Measurements from ENCODE around the gene MUC3A.

The MUC3A gene

GRCh38 chr7:100943693-100944092 is 5.6 kb upstream of the MUC3A start:
- peaks cover 0 to 10% (median 7%) of the 10 kb centered on the region in 5 donors for H3K27me3 ChIP-seq (ENCODE audit: control insufficient read depth in 5 of 5, insufficient read depth in 4 of 5, low read length in 5 of 5)

GRCh38 chr7:100944138-100944537 is 5.2 kb upstream of the MUC3A start:
- H3K4me3 ChIP-seq (ENCODE audit: low read depth in 1 of 5, low read length in 5 of 5): no peak overlapping the region
- no peak overlapping the region for H3K27ac ChIP-seq (ENCODE audit: low read depth, low read length)
- peaks cover 0 to 15% (median 4%) of the 10 kb centered on the region in 5 donors for H3K9me3 ChIP-seq (ENCODE audit: control insufficient read depth in 5 of 5, low read length in 5 of 5)
- peaks cover 0 to 4% (median 0%) of the 10 kb centered on the region in 5 donors for H3K4me1 ChIP-seq (ENCODE audit: control insufficient read depth in 5 of 5, insufficient read depth in 5 of 5, low read length in 5 of 5)
- H3K36me3 ChIP-seq (ENCODE audit: control insufficient read depth in 5 of 5, insufficient read depth in 5 of 5, low read length in 5 of 5): no peaks in the 10 kb centered on the region
- H3K9ac ChIP-seq (ENCODE audit: low read length in 5 of 5): no peak overlapping the region
- H3K27me3 ChIP-seq (ENCODE audit: control insufficient read depth in 5 of 5, insufficient read depth in 4 of 5, low read length in 5 of 5): peaks cover 2 to 11% (median 9%) of the 10 kb centered on the region in 5 donors

More at GRCh38 chr7:100943693-100944092, 5.6 kb upstream of the MUC3A start:
- Histone ChIP-seq H3K4me1 (ENCODE audit: control insufficient read depth in 5 of 5, insufficient read depth in 5 of 5, low read length in 5 of 5) (peaks cover 0 to 4% (median 0%) of the 10 kb centered on the region in 5 donors), H3K9me3 (ENCODE audit: control insufficient read depth in 5 of 5, low read length in 5 of 5) (peaks cover 0 to 16% (median 4%) of the 10 kb centered on the region in 5 donors), H3K27ac (ENCODE audit: low read depth, low read length) (no peak overlapping the region), H3K36me3 (ENCODE audit: control insufficient read depth in 5 of 5, insufficient read depth in 5 of 5, low read length in 5 of 5) (no peaks in the 10 kb centered on the region), H3K9ac (ENCODE audit: low read length in 5 of 5) (no peak overlapping the region), H3K4me3 (ENCODE audit: low read depth in 1 of 5, low read length in 5 of 5) (no peak overlapping the region)

GRCh38 chr7:100946111-100946510 is 3.2 kb upstream of the MUC3A start:
- peaks cover 17 to 30% (median 25%) of the 10 kb centered on the region in 5 donors for H3K27me3 ChIP-seq (ENCODE audit: control insufficient read depth in 5 of 5, insufficient read depth in 4 of 5, low read length in 5 of 5)
- H3K9me3 ChIP-seq (ENCODE audit: control insufficient read depth in 5 of 5, low read length in 5 of 5): peaks cover 0 to 5% (median 0%) of the 10 kb centered on the region in 5 donors

GRCh38 chr7:100946766-100947365 is 2.5 kb upstream of the MUC3A start:
- Histone ChIP-seq H3K9me3 (ENCODE audit: control insufficient read depth in 5 of 5, low read length in 5 of 5) (peaks cover 0 to 5% (median 0%) of the 10 kb centered on the region in 5 donors), H3K27ac (ENCODE audit: low read depth, low read length) (no peak overlapping the region), H3K36me3 (ENCODE audit: control insufficient read depth in 5 of 5, insufficient read depth in 5 of 5, low read length in 5 of 5) (no peaks in the 10 kb centered on the region)

More at GRCh38 chr7:100946111-100946510, 3.2 kb upstream of the MUC3A start:
- Histone ChIP-seq H3K4me1 (ENCODE audit: control insufficient read depth in 5 of 5, insufficient read depth in 5 of 5, low read length in 5 of 5) (peaks cover 0 to 7% (median 0%) of the 10 kb centered on the region in 5 donors), H3K36me3 (ENCODE audit: control insufficient read depth in 5 of 5, insufficient read depth in 5 of 5, low read length in 5 of 5) (no peaks in the 10 kb centered on the region), H3K4me3 (ENCODE audit: low read depth in 1 of 5, low read length in 5 of 5) (no peak overlapping the region), H3K27ac (ENCODE audit: low read depth, low read length) (no peak overlapping the region), H3K9ac (ENCODE audit: low read length in 5 of 5) (no peak overlapping the region)

GRCh38 chr7:100947792-100948191 is 1.5 kb upstream of the MUC3A start:
- H3K27me3 ChIP-seq (ENCODE audit: control insufficient read depth in 5 of 5, insufficient read depth in 4 of 5, low read length in 5 of 5): peaks cover 21 to 42% (median 39%) of the 10 kb centered on the region in 5 donors
- H3K4me1 ChIP-seq (ENCODE audit: control insufficient read depth in 5 of 5, insufficient read depth in 5 of 5, low read length in 5 of 5): peaks cover 0 to 7% (median 0%) of the 10 kb centered on the region in 5 donors
- no peak overlapping the region for H3K9ac ChIP-seq (ENCODE audit: low read length in 5 of 5)
- no peak overlapping the region for H3K27ac ChIP-seq (ENCODE audit: low read depth, low read length)
- H3K36me3 ChIP-seq (ENCODE audit: control insufficient read depth in 5 of 5, insufficient read depth in 5 of 5, low read length in 5 of 5): no peaks in the 10 kb centered on the region
- peaks cover 0 to 5% (median 0%) of the 10 kb centered on the region in 5 donors for H3K9me3 ChIP-seq (ENCODE audit: control insufficient read depth in 5 of 5, low read length in 5 of 5)
- no peak overlapping the region for H3K4me3 ChIP-seq (ENCODE audit: low read depth in 1 of 5, low read length in 5 of 5)

More at GRCh38 chr7:100946766-100947365, 2.5 kb upstream of the MUC3A start:
- peaks cover 0 to 7% (median 0%) of the 10 kb centered on the region in 5 donors for H3K4me1 ChIP-seq (ENCODE audit: control insufficient read depth in 5 of 5, insufficient read depth in 5 of 5, low read length in 5 of 5)
- H3K27me3 ChIP-seq (ENCODE audit: control insufficient read depth in 5 of 5, insufficient read depth in 4 of 5, low read length in 5 of 5): peaks cover 17 to 37% (median 31%) of the 10 kb centered on the region in 5 donors
- no peak overlapping the region for H3K9ac ChIP-seq (ENCODE audit: low read length in 5 of 5)
- no peak overlapping the region for H3K4me3 ChIP-seq (ENCODE audit: low read depth in 1 of 5, low read length in 5 of 5)

- Histone ChIP-seq H3K9me3 (ENCODE audit: control insufficient read depth in 5 of 5, low read length in 5 of 5) (no peaks in the 10 kb centered on the region), H3K9ac (ENCODE audit: low read length in 5 of 5) (no peak overlapping the region), H3K27ac (ENCODE audit: low read depth, low read length) (no peak overlapping the region)
These were observed 654 bp downstream of the MUC3A start for GRCh38 chr7:100949933-100950443.

GRCh38 chr7:100951172-100951571 is 1.8 kb downstream of the MUC3A start:
- H3K36me3 ChIP-seq (ENCODE audit: control insufficient read depth in 5 of 5, insufficient read depth in 5 of 5, low read length in 5 of 5): no peaks in the 10 kb centered on the region
- no peak overlapping the region for H3K9ac ChIP-seq (ENCODE audit: low read length in 5 of 5)
- no peak overlapping the region for H3K4me3 ChIP-seq (ENCODE audit: low read depth in 1 of 5, low read length in 5 of 5)
- peaks cover 0 to 7% (median 0%) of the 10 kb centered on the region in 5 donors for H3K4me1 ChIP-seq (ENCODE audit: control insufficient read depth in 5 of 5, insufficient read depth in 5 of 5, low read length in 5 of 5)
- peaks cover 21 to 44% (median 41%) of the 10 kb centered on the region in 5 donors for H3K27me3 ChIP-seq (ENCODE audit: control insufficient read depth in 5 of 5, insufficient read depth in 4 of 5, low read length in 5 of 5)
- peaks cover 0 to under 1% (median 0%) of the 10 kb centered on the region in 5 donors for H3K9me3 ChIP-seq (ENCODE audit: control insufficient read depth in 5 of 5, low read length in 5 of 5)
- H3K27ac ChIP-seq (ENCODE audit: low read depth, low read length): no peak overlapping the region

More at GRCh38 chr7:100949933-100950443, 654 bp downstream of the MUC3A start:
- Histone ChIP-seq H3K4me1 (ENCODE audit: control insufficient read depth in 5 of 5, insufficient read depth in 5 of 5, low read length in 5 of 5) (peaks cover 0 to 7% (median 0%) of the 10 kb centered on the region in 5 donors), H3K36me3 (ENCODE audit: control insufficient read depth in 5 of 5, insufficient read depth in 5 of 5, low read length in 5 of 5) (no peaks in the 10 kb centered on the region), H3K4me3 (ENCODE audit: low read depth in 1 of 5, low read length in 5 of 5) (peak overlapping the region in 4 of 5 donors; percentile 37 to 51 (median 46)), H3K27me3 (ENCODE audit: control insufficient read depth in 5 of 5, insufficient read depth in 4 of 5, low read length in 5 of 5) (peaks cover 21 to 45% (median 39%) of the 10 kb centered on the region in 5 donors)

- Histone ChIP-seq H3K36me3 (ENCODE audit: control insufficient read depth in 5 of 5, insufficient read depth in 5 of 5, low read length in 5 of 5) (peaks cover 0 to 1% (median 0%) of the 10 kb centered on the region in 5 donors), H3K27me3 (ENCODE audit: control insufficient read depth in 5 of 5, insufficient read depth in 4 of 5, low read length in 5 of 5) (peaks cover 21 to 47% (median 42%) of the 10 kb centered on the region in 5 donors), H3K4me3 (ENCODE audit: low read depth in 1 of 5, low read length in 5 of 5) (no peak overlapping the region), H3K4me1 (ENCODE audit: control insufficient read depth in 5 of 5, insufficient read depth in 5 of 5, low read length in 5 of 5) (peaks cover 0 to 5% (median 0%) of the 10 kb centered on the region in 5 donors), H3K9me3 (ENCODE audit: control insufficient read depth in 5 of 5, low read length in 5 of 5) (peaks cover 0 to 7% (median 0%) of the 10 kb centered on the region in 5 donors), H3K9ac (ENCODE audit: low read length in 5 of 5) (no peak overlapping the region), H3K27ac (ENCODE audit: low read depth, low read length) (no peak overlapping the region)
These were observed 2.7 kb downstream of the MUC3A start for GRCh38 chr7:100951888-100952560.

GRCh38 chr7:100952641-100953040 is 3.3 kb downstream of the MUC3A start:
- H3K4me1 ChIP-seq (ENCODE audit: control insufficient read depth in 5 of 5, insufficient read depth in 5 of 5, low read length in 5 of 5): peaks cover 0 to 5% (median 0%) of the 10 kb centered on the region in 5 donors
- no peak overlapping the region for H3K9ac ChIP-seq (ENCODE audit: low read length in 5 of 5)
- H3K27ac ChIP-seq (ENCODE audit: low read depth, low read length): no peak overlapping the region
- no peak overlapping the region for H3K4me3 ChIP-seq (ENCODE audit: low read depth in 1 of 5, low read length in 5 of 5)
- peaks cover 0 to 10% (median 0%) of the 10 kb centered on the region in 5 donors for H3K9me3 ChIP-seq (ENCODE audit: control insufficient read depth in 5 of 5, low read length in 5 of 5)
- peaks cover 0 to 3% (median 0%) of the 10 kb centered on the region in 5 donors for H3K36me3 ChIP-seq (ENCODE audit: control insufficient read depth in 5 of 5, insufficient read depth in 5 of 5, low read length in 5 of 5)
- H3K27me3 ChIP-seq (ENCODE audit: control insufficient read depth in 5 of 5, insufficient read depth in 4 of 5, low read length in 5 of 5): peaks cover 21 to 47% (median 43%) of the 10 kb centered on the region in 5 donors
